NK-92 (cell line): ENCODE results near the gene AZIN2.
"Not testable (repeated sequence)": the region's sequence is repeated elsewhere in the genome, so short reads cannot be mapped to it uniquely, and the experiment has no call there.

Source experiments
- DNase-seq: peaks from one replicate; lab custom pipeline; 2025; ENCODE audit not compliant: unreplicated experiment; lab: John Stamatoyannopoulos, UW

The AZIN2 gene

DNA sequence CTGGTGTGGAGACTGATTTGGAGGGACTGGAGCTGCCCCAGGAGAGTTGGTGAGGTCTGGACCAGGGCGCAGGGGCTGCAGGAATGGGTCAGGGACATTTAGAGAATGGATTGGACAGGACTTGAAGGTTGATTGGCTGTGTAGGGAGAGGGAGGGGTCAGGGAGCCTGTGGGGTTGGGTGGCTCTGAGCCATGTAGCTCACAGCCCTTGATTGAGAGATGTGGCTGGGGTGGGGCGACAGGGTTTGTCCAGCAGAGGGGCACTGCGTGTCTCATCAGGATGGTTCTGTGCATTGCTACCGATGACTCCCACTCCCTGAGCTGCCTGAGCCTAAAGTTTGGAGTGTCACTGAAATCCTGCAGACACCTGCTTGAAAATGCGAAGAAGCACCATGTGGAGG lies 12.1 kb downstream of the AZIN2 start:
- DNase-seq, result no peak

- no peak for DNase-seq
These were observed 13.5 kb downstream of the AZIN2 start for GRCh38 chr1:33094486-33094885.

- no peak for DNase-seq
These were observed 14.1 kb downstream of the AZIN2 start for GRCh38 chr1:33094971-33095604.

DNA sequence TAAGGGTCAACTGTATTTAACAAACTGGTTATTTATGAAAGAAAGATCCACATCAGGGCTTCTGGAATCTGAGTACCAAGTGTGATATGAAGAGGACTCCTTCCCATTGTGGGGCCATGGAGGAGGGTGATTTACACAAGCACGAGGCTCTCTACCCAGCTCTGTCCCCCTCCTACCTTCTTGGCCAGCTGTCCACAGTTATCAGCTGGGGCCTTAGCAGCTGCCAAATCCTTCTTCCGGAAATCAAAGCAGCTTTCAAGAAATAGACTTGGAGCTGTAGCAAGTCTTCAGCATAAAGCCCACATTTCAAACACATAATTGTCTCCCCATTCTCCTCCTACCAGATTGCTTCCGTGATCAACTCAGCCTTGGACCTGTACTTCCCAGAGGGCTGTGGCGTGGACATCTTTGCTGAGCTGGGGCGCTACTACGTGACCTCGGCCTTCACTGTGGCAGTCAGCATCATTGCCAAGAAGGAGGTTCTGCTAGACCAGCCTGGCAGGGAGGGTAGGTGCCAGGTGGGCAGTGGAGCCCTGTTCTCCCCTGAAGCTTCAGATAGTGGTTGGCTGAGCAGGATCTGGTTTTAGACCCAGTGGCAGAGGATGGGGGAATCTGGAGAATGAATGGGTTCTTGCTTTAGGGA lies 15.5 kb downstream of the AZIN2 start:
- no peak for DNase-seq

GRCh38 chr1:33097137-33097611 lies 16.2 kb downstream of the AZIN2 start:
- no peak for DNase-seq

DNA sequence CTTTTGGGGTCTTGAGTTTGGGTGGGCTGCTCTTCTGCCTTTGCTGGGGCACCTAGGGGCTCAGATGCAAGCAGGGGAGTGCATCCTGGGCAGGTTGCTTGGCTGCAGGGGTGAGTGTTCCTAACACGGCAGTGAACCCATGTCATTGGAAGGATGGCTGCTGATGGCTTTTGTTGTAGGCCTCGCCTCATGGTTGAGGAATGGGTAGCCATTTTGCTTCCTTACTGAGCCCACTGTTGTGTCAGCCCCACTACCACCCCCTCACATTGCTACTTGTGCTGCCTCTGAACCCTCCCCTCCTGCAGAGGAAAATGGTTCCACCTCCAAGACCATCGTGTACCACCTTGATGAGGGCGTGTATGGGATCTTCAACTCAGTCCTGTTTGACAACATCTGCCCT lies 16.8 kb downstream of the AZIN2 start:
- no peak for DNase-seq

DNA sequence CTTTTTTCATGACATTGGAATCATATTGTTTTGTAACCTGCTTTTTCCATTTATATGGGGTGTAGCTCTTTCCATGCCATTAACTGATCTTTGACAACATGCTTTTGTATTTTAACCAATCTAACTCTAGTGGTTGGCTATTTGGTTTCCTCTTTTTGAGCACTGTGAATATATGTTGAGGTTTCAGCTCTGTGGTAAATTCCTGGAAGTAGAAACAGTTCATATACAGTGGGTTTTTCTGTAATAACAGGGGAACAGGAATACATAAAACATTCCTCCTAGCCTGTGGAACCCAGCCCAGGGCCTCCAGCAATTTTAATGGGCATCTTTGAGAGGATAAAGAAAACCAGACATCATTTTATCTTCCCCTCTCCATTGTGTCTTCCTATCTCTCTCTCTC lies 17.4 kb downstream of the AZIN2 start:
- no peak for DNase-seq

DNA sequence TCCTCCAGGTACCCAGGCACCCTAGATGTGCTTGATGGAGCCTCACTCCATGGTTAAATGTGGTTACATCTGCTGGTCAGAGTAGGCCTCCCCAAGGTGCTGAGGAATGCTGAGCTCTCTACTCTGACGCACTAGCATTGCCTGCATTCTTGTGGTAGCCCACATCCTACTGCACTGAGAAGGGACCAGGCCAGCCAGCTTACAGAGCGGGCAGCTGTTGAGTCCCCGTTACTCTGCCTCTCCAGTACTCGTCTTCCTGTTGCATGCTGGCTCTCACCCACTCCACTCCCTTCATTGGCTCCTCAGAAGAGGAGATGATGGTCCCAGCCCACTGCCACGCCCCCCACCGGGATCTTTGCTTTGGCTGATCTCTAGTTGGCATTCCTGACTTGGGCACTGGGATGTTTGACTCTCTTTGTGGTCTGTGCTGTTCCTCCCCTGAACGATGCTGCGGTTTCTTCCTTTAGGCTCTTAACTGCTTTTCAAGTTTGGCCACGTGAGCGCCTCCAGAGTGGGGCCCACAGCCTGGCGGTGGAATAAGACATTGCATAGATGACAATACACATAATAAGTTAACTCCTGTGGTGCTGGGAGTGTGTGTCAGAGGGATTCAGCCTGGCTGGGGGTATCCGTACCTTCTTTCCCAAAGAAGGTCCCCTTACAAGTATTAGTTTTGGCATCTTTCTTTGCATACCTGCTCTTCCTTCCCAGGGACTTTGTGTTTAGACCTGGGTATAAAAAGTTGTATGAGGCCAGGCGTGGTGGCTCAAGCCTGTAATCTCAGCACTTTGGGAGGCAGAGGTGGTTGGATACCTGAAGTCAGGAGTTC lies 18.6 kb downstream of the AZIN2 start:
- DNase-seq, result no peak

- DNase-seq, result not testable (repeated sequence)
These were observed 19.1 kb downstream of the AZIN2 start for GRCh38 chr1:33100119-33100415.

GRCh38 chr1:33110477-33110876 lies 29.5 kb downstream of the AZIN2 start:
- no peak for DNase-seq

DNA sequence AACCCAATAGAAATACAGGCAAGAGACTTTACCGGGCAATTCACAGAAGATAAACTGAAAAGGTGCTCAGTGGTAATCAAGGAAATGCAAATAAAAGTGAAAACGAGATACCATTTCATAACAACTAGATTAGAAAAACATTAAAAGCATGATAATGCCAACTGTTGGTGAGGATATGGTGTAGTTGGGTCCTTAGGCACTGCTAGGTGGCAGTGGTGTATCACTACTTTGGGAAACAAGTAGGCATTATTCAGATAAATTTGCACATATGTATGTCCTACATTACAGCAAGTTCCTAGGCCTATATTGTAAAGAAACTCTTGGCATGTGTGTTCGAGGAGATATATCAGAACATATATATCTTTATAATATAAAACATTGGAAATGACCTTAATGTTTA lies 31.0 kb downstream of the AZIN2 start:
- no peak for DNase-seq

- no peak for DNase-seq
These were observed 36.6 kb downstream of the AZIN2 start for GRCh38 chr1:33117440-33118085.

GRCh38 chr1:33118274-33118673 lies 37.3 kb downstream of the AZIN2 start:
- no peak for DNase-seq

DNA sequence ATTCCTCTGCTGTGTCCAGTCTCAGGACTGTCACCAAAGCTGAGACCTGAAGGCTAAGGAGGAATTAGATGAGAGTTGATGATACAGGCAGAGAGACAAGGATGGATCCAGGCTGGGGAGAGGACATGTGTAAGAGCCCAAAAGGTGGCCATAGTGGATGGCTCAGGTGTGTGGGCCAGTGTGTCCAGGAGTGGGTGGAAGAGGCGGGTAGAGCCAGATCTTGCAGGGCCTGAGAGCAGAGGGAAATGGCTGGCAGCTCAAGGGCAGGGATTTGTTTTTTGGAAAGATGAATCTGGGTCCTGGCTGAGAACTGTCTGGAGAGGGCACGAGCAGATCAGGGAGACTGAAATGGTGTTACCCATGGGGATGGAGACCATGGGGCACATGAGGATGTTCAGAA lies 38.1 kb downstream of the AZIN2 start:
- DNase-seq, result no peak

GRCh38 chr1:33119532-33120217 lies 38.7 kb downstream of the AZIN2 start:
- no peak for DNase-seq

GRCh38 chr1:33120436-33121231 lies 39.7 kb downstream of the AZIN2 start:
- DNase-seq, result no peak

DNA sequence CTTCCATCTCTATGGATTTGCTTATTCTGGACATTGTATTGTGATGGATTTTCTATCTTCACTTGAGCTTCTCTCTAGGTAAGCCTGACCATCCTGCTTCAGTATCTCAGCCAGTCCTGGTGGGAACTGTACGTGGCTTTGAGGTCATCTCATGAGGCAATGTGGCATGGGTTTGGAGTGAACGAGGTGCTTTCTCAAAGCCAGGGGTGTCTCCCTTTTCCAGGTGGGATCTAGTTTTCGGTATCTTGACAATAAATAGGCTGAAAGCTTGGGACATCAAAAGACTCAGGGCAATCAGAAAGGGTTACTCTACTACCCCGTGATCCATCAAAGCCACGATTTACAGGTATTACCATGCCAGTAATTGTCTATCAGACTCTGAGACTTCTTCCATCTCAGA lies 40.8 kb downstream of the AZIN2 start:
- no peak for DNase-seq

DNA sequence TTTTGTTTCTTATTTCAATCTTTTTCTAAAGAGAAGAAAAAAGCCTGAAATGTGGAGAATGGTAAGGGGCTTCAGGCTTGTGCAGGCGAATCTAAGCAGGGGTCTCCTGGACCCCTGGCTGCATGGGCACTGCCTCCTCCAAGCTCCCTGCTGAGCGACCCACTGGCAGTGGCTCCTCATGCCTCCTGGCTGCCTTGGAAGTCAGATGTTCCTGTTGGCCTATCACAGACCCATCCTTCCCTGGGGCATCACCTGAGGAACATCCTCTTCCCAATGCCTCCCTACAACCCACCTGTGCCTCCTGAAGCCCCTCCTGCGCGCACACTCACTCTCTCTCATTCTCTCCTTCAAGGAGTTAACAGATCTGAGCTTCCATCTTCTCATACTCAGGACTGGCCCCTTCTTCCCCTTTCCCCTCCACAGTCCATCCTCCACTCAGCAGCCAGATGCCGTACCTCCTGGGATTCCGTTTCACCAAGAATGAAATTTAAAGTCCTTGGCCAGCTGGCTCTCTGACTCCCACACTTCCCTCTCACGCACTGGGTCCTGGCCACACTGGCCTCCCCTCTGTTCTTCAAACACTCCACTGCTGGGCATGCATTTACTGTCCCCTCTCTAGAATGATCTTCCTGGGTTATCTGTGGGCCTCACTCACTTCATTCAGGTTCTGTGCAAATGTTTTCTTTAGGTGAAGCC lies 41.7 kb downstream of the AZIN2 start:
- DNase-seq, result no peak

DNA sequence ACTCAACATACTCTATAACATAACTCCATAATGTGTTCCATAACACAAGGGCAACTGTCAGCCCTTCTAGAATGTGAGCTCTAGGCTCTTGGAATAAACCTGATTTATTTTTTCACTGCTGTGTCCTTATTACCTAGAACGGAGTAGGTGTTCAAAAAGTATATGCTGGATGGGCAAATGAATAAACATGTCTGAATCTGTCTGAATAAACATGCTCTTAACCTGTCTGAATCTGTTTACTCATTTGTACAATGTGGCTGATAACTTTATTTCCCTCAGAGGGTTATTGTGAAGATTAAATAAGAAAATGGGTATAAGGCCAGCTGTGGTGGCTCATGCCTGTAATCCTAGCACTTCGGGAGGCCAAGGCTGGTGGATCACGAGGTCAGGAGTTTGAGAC lies 42.3 kb downstream of the AZIN2 start:
- DNase-seq, result no peak

DNA sequence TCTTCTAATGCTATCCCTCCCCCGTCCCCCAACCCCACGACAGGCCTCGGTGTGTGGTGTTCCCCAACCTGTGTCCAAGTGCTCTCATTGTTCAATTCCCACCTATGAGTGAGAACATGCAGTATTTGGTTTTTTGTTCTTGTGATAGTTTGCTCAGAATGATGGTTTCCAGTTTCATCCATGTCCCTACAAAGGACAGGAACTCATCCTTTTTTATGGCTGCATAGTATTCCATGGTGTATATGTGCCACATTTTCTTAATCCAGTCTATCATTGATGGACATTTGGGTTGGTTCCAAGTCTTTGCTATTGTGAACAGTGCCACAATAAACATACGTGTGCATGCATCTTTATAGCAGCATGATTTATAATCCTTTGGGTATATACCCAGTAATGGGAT lies 43.7 kb downstream of the AZIN2 start:
- DNase-seq, result not testable (repeated sequence)
